ENCODE measurements around the gene MLF1. TPM values are rescaled to one million over a fixed set of nuclear protein-coding genes. Genes with fewer than 3 reads are reported as not detected.
A peak's percentile ranks its signal among the peaks of the same experiment; 100 is the strongest.

Gene MLF1
- total RNA-seq, 1 donor from 2014 or later: 0.25 TPM

DNA sequence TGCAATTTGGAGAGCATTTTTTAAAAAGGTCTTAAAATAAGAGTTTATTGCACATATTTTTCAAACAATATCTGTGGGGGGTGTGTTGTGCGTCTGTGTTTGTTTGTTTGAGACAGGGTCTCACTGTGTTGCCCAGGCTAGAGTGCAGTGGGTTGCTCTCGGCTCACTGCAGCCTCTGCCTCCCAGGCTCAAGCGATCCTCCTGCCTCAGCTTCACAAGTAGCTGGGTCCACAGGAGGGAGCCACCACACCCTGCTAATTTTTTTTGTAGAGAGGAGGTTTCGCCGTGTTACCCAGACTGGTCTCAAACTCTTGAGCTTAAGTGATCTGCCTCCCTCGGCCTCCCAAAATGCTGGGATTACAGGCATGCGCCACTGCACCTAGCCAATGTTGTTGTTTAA lies 2.7 kb downstream of the MLF1 start:
- DNase-seq (ENCODE audit: low spot score) (no peak), ATAC-seq (no peak)

DNA sequence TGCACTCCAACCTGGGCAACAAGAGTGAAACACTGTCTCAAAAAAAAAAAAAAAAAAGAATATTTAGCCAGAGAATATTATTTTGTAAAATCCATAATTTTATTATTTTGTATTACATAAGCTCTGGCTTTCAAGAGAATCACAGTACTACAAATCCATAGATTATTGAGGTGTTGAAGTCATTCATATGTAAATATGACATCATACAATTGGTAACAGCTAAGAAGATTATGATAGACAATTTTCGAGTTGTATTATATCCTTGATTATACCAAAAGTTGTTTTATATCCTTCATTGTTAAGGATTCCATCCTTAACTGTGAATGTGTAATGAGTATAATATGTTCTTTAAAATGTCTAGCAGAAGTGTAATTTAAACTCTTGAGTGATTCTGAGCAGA lies 3.7 kb downstream of the MLF1 start:
- no peak for ATAC-seq
- no peak for DNase-seq (ENCODE audit: low spot score)

DNA sequence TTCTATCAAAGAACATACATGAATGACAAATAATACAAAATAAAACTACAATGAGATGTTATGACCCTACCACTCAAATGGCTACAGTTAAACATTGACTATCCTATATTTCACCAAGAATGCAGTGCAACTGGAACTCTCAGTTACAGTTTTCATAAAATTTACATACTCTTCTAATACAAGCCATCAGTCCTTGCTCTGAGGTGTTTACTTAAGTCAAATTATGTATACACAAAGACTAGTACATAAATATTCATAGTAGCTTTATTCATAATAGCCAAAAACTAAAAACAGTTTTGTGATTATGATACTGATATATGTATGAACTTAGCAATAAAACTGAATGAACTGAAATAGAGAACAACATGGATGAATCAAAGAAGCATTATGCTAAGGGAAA lies 19.2 kb downstream of the MLF1 start:
- DNase-seq (ENCODE audit: low spot score): no peak
- no peak for ATAC-seq

DNA sequence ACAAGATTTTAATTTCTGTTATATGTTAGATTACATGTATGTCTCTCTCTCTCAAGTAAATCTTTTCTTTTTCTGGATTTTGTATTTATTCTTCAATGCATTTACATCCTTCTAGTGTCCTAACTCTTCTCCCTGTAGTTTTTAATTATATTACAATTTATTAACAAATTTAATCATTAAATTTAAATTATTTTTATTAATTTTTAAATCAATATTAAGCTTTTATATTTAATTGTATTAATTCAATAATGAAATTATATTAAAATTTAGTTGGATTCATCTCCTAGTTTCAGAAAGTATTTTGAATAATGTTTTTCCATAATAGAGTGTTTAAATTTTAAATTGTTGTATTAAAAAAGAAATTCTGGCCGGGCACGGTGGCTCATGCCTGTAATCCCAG lies 29.8 kb downstream of the MLF1 start:
- DNase-seq (ENCODE audit: low spot score): no peak
- ATAC-seq: no peak

DNA sequence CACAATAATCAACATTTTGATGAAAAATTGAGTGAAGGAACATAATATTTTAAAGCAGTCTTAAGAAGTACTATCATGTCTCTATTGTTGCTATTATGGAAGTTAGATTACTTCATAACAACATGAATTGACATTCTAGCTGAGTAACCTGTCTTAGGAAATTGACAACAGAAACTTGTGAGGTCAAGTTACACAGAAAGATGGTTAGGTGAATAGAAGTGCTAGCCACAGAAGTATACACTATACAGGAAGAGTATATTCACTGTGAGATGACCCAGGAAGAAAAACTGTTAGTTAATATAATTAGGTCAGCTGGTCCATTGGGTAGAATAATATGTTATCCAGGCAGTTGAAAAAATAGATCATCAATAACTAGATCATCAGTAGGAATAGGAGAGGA lies 31.2 kb downstream of the MLF1 start:
- no peak for ATAC-seq
- no peak for DNase-seq (ENCODE audit: low spot score)

DNA sequence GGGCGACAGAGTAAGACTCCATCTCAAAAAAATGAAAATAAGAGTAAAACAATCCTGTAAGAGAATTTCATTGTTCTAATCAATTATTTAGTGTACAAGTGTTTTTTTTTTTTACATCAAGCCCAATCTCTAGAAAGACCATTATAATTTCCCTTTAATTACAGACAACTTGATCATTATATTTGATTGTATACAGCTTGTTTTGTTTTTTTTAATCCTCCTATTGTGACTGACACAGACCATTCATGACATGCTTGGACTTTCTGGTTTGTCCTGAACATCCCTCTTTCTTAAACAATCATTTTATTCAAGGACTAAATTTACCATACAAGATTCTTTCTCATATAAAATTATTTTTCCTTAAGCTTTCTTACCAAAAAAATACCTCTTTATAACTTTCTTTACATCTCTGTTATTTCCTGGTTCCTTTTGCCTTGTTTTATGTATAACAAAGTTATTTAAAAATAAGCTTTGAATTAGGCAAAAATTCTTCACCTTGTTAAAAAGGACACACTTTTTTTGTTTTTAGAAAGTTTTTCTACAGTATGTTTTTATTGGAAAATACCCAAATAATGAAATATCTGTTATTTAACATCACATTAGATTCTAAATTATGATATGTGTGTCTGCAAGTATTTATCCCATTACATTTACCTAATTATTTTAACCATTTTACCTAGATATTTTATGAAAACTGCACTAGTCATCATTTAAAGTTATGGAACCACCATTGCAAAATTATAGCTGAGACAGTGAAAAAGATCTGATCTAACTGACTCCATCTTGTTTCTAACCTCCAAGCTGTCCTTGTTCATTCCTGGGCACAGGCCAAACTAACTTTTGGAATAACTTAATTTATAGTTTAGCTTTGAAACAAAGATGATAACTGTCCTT lies 47.2 kb downstream of the MLF1 start:
- DNase-seq (ENCODE audit: low spot score): no peak
- ATAC-seq: no peak

DNA sequence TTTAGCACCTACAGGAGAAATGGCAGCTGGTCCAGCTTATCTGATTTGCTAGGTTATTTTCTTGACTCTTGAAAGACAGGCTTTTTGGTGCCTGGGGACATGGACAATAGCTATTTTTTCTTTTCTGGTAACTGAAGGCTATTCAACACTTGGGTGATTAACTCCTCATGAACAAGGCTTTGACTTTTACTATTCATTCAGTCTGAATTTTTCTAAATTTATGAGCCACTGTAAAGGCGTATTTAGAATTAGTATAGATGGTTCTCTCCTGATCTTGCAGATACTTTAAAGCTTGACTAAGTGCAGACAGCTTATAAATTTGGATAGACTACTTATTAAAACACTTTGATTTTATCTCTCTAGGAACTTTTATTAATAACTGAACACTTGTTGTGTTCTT lies 54.9 kb downstream of the MLF1 start:
- no peak for DNase-seq (ENCODE audit: low spot score)

DNA sequence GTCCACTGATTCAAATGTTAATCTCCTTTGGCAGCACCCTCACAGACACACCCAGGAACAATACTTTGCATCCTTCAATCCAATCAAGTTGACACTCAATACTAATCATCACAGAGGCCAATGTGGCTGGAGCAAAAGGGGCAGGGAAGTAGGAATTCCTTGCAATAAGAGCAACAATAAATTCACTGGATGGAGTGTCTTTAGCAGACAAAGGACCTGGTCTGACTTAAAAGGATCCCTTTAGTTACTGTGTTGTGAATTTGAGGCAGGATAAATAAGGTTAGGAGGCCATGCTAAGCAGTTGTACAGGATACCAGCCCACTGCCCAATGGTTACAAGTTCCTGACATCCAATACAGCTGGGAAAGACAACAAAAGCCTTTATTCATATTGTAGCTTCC lies 61.0 kb downstream of the MLF1 start:
- ATAC-seq: no peak

More for the DNA sequence above, 54.9 kb downstream of the MLF1 start:
- ATAC-seq: no peak

DNA sequence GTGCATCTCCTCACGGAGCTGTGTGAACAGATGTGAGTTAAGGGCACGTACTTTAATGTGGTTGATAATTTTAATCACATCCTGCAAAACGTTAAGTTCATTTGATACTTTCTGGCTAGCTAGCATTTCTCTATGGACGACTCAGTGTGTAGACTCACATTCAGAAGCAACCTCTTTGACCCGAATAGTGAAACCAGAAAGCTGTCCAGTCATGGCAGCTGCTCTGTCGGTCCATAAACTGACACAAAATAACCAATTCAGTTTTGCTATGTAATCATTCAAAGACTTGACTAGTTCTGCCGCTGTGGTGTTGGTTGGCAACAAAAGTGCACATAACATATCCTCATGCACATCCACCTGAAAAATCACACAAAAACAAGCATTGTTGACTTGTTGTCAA lies 69.7 kb downstream of the MLF1 start:
- DNase-seq (ENCODE audit: low spot score) (no peak), ATAC-seq (no peak)

More for the DNA sequence above, 61.0 kb downstream of the MLF1 start:
- DNase-seq (ENCODE audit: low spot score): no peak

DNA sequence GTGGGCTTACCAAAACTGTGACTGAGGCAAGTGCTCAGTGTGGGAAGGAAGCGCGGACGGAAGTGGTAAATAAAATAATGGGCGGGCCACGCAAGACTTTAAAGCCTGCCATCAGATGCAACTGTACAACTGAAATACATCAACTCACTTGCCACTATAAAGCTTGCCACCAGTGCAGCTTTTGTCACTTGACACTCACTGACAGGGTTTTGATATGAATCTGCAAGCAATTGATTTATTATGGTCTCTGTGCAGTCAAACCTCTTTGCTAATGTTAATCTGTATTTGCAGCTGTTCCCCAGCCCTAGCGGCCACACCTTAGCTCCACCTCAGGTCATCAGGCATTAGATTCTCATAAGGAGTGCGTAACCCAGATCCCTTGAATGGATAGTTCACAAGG lies 71.0 kb downstream of the MLF1 start:
- DNase-seq (ENCODE audit: low spot score) (no peak), ATAC-seq (no peak)

DNA sequence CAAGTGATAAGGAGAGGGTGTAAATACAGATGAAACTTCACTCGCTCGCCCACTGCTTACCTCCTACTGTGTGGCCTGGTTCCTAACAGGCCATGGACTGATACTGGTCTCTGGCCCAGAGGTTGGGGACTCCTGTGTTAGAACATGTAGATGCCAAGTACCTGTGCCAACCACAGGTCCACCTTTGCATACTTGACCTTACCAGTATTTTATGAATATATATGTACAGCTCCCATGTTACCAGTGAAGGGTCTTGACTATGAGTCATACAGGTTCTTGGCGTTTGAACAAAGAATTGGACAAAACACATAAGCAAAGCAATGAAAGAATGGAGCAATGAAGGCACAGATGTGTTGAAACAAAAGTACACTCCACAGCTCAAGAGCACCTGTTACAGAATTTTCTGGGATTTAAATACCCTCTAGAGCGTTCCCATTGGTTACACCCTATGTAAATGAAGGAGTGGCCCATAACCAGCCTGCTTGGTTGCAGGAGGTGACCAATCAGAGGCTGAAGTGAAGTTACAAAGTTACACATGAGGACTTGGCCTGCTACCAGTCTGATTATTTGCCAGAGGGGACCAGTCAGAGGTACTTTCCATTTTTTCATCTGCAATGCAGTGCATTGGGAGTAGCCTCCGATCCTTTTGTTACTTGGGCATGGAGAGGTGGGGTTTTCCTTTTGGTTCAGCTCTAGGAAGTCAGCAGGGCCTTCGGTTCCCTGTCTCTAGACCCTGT lies 71.6 kb downstream of the MLF1 start:
- no peak for ATAC-seq
- no peak for DNase-seq (ENCODE audit: low spot score)

DNA sequence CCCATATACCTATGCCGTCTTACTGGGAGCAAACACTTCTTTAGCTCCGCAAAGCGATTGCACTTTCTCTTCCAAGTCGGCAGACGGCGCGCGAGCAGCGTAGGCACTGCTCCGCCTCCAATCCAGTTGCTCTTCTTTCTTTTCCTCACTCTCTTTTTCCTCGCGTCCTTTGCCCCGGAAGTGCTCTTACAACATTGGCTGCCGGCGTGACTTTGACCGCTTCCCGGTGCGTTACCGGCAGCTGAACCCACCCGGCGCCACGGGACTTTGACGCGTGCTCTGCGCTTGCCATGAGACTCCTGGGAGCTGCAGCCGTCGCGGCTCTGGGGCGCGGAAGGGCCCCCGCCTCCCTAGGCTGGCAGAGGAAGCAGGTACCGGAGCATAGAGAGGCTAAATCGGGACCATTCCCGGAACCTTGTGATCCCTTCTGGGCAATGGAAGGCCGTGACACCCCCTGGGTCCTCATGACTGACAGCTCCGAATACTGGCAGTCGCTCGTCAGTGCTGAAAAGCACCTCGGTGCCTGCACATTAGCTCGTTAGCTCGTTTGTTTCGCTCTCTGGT lies 73.4 kb downstream of the MLF1 start, which contains the start of gene GFM1:
GFM1 (plus strand) TSS at position 183 of the 564 bp plus-strand sequence; CDS start at position 291, 108 bp downstream.
- ATAC-seq: peak; percentile 98
- peak; percentile 94 for DNase-seq (ENCODE audit: low spot score)

DNA sequence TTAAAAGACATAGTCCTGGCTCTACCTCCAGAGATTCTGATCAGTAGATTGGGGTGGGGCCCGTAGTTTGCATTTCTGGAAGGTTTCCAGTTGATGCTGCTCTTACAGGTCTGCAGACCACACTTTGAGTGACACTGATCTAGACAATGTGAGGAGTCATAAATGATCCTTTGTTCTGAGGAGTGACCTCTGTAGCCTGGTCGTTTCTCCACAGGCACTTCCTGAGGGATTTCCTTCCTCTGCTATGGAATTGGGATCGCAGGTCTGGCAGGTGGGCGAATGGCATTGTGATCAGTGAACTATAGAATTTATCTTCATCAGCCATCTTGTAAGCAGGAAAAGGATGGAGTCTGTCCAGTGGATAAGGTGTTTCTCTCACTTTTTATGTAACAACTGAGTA lies 78.8 kb downstream of the MLF1 start:
- no peak for ATAC-seq
- no peak for DNase-seq (ENCODE audit: low spot score)

DNA sequence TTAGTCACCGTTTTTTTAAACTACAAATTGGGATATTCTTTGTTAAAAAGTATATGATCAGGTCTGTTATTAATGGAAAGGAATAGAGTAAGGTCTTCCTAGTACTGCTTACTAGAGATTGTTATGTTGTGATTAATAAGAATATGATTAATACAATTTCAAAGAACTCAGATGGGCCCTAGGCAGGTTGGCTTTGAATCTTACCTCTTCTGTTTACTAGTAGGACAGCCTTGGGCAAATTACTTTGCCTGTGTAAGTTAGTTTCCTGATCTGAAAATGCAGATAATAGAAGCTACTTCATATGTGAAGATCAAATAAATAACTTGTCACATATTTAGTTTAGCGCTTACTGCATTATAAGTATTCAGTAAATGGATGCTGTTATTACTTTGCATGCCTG lies 80.2 kb downstream of the MLF1 start:
- ATAC-seq: no peak

DNA sequence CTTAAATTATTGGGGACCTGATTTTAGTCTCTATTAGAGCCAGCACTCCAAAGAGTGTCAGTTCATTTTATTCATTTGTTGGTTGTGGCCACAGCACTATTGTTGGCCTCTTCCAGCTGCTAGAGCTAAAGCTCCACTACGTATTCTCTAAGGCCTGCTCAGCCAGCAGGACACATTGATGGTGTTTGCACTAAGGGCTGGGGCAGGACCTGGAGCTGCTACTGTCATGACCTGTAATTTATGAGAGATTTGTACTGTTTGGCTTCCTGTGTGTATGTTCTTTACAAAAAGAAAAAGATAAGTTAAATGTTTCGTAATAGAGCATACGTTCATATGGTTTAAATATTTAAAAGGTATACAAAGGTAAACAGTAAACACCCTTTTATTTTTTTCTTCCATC lies 81.5 kb downstream of the MLF1 start:
- no peak for ATAC-seq
- no peak for DNase-seq (ENCODE audit: low spot score)

More for the DNA sequence above, 80.2 kb downstream of the MLF1 start:
- no peak for DNase-seq (ENCODE audit: low spot score)

Other genes with a start within 250 kb of the MLF1 start
- 42.9 TPM for gene GFM1, start 73.3 kb downstream of the MLF1 start, total RNA-seq
- 0.68 TPM for gene LXN, start 101.5 kb downstream of the MLF1 start, total RNA-seq
- 1.3 TPM for gene RARRES1, start 161.3 kb downstream of the MLF1 start, total RNA-seq
- 28.5 TPM for gene MFSD1, start 230.9 kb downstream of the MLF1 start, total RNA-seq